GM10248 (cell line): ENCODE measurements around the gene TTC7B.

ENCODE experiments used
- CTCF ChIA-PET: fragments of 300-600 bp; sonication (Branson Sonifier 250); formaldehyde crosslinking; extraction: SDS; loops from one replicate; lab custom pipeline; 2021; ENCODE audit warnings: antibody characterized with exemption; lab: Yijun Ruan, JAX
- POLR2A ChIA-PET: fragments of 350-650 bp; sonication (Branson Sonifier 250); formaldehyde crosslinking; extraction: SDS; loops from one replicate; lab custom pipeline; 2020; ENCODE audit warnings: antibody characterized with exemption; lab: Yijun Ruan, JAX
- DNase-seq: peaks from one replicate; pipeline ENCODE4 v3.0.0; 2012; ENCODE audit errors: extremely low spot score
- TF ChIP-seq, protein P1 (sequence below): IDR thresholded peaks from 2 replicates; pipeline ENCODE4 v1.5.1; 2012; ENCODE audit warnings: mild to moderate bottlenecking, low read depth; ENCODE audit errors: extremely low read depth, missing control alignments, control extremely low read depth

Gene TTC7B

GRCh38 chr14:90559811-90560492, 256.3 kb downstream of the TTC7B start:
- TF ChIP-seq, protein P1, sequence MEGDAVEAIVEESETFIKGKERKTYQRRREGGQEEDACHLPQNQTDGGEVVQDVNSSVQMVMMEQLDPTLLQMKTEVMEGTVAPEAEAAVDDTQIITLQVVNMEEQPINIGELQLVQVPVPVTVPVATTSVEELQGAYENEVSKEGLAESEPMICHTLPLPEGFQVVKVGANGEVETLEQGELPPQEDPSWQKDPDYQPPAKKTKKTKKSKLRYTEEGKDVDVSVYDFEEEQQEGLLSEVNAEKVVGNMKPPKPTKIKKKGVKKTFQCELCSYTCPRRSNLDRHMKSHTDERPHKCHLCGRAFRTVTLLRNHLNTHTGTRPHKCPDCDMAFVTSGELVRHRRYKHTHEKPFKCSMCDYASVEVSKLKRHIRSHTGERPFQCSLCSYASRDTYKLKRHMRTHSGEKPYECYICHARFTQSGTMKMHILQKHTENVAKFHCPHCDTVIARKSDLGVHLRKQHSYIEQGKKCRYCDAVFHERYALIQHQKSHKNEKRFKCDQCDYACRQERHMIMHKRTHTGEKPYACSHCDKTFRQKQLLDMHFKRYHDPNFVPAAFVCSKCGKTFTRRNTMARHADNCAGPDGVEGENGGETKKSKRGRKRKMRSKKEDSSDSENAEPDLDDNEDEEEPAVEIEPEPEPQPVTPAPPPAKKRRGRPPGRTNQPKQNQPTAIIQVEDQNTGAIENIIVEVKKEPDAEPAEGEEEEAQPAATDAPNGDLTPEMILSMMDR: no peak
- no peak for DNase-seq
- ChIA-PET CTCF (no interaction called here), POLR2A (no interaction called here)

DNA sequence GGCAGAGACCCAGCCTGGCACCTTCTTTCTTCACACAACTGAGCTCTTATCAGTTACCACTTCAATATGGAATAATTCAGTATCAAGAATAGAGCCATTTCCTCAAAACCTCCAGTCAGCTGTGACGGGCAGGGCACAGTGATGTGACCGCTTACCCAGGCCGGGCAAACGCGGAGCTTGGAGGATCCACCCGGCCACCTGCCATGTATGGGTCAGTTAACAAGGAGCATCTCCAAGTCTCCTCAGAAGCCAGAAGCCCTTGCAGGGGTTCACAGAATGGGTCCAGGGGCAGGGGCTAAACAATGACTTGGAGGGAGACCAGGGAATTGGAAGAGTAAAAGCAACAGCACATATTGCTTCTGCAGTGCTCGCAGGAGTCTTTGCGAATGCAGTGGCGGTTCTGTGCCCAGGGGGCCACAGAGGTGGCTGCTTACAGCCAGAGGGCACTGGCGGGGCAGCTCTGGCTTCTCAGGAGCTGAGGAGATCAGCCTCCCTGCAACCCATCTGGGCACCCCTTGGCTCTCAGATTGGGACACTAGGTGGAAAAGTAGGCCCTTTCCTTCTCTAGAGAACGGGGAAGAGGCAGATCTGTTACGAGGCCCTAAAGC, 257.1 kb downstream of the TTC7B start:
- CTCF ChIA-PET: no interaction called here
- POLR2A ChIA-PET: no interaction called here

GRCh38 chr14:90558041-90558982, 257.9 kb downstream of the TTC7B start:
- POLR2A ChIA-PET: no interaction called here
- no peak for DNase-seq
- CTCF ChIA-PET: interaction anchor here (1.2 kb wide), 1 partner anchor 15 kb away, joined by 3 read pairs; no protein-coding TSS in a partner anchor
- TF ChIP-seq, protein P1: no peak

More for the DNA sequence above, 257.1 kb downstream of the TTC7B start:
- TF ChIP-seq, protein P1: no peak
- no peak for DNase-seq

DNA sequence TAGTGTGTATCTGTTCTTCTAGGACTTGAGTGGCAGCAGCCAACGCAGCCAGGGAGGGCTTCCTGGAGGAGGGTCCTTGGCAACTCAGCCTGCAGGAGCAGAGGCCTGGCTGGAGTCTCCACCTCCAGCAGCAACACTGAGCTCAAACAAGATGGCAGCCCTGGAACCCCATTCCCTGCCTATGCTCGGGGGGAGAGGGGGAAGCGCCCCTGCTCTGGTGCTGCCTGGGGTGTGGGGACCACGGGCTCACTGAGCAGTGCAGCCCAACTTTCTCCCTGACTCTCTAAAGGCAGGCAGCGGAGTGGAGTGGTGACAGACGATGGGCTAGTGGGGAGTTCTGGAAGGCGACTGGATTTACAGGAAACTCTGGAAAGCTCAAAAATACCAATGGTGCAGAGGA, 258.7 kb downstream of the TTC7B start:
- POLR2A ChIA-PET: no interaction called here
- no peak for DNase-seq

GRCh38 chr14:90556666-90557450, 259.4 kb downstream of the TTC7B start:
- TF ChIP-seq, protein P1: no peak
- CTCF ChIA-PET: interaction anchor here (1.1 to 1.2 kb wide), 2 partner anchors 14 to 115 kb away, joined by 3 read pairs; no protein-coding TSS in a partner anchor
- DNase-seq: no peak
- POLR2A ChIA-PET: no interaction called here

More for the DNA sequence above, 258.7 kb downstream of the TTC7B start:
- TF ChIP-seq, protein P1: no peak
- CTCF ChIA-PET: interaction anchor here (1.2 kb wide), 1 partner anchor 14 kb away, joined by 3 read pairs; no protein-coding TSS in a partner anchor
